WTC11 (cell line): ENCODE measurements around the gene CCDC34. TPM values are rescaled to one million over a fixed set of nuclear protein-coding genes. Genes with fewer than 3 reads are reported as not detected.

Experiments
- ATAC-seq: fragments of 200-7000 bp; cut with Tn5 transposase; 2 replicates; pipeline ENCODE4 v1.10.0; 2021; ENCODE audit warnings: mild to moderate bottlenecking, moderate library complexity
- CTCF ChIA-PET: fragments of 300-600 bp; sonication (Branson Sonifier 250); formaldehyde crosslinking; loops from one replicate; lab custom pipeline; 2021; ENCODE audit warnings: antibody characterized with exemption; lab: Charles Lee
- POLR2A ChIA-PET: fragments of 350-600 bp; sonication (Branson Sonifier 250); formaldehyde crosslinking; loops from one replicate; lab custom pipeline; 2021; ENCODE audit warnings: antibody characterized with exemption; lab: Charles Lee
- DNase-seq: peaks from one replicate; pipeline ENCODE4 v3.0.0; 2021; ENCODE audit warnings: low spot score
- H3K27ac Mint-ChIP-seq: 2 replicates; pipeline ENCODE4 v1.8.0; 2021; ENCODE audit warnings: mixed read lengths
- H3K27me3 Mint-ChIP-seq: 2 replicates; pipeline ENCODE4 v1.8.0; 2021; ENCODE audit warnings: low read depth, mild to moderate bottlenecking, moderate library complexity, mixed read lengths
- H3K36me3 Mint-ChIP-seq: 2 replicates; pipeline ENCODE4 v1.8.0; 2021; ENCODE audit warnings: mixed read lengths
- H3K4me1 Mint-ChIP-seq: 2 replicates; pipeline ENCODE4 v1.8.0; 2022; ENCODE audit warnings: mixed read lengths
- H3K4me3 Mint-ChIP-seq: 2 replicates; pipeline ENCODE4 v1.8.0; 2021; ENCODE audit warnings: mild to moderate bottlenecking, moderate library complexity, mixed read lengths
- H3K9me3 Mint-ChIP-seq: 2 replicates; pipeline ENCODE4 v1.8.0; 2021; ENCODE audit warnings: mixed read lengths
- FOXP1 ChIP-seq: sonication (generic); formaldehyde crosslinking; IDR thresholded peaks from 2 replicates; pipeline ENCODE4 v1.8.0; 2022; ENCODE audit warnings: missing genetic modification reagents, mild to moderate bottlenecking, moderate library complexity, borderline replicate concordance
- IRF2 ChIP-seq: sonication (generic); formaldehyde crosslinking; IDR thresholded peaks from 2 replicates; pipeline ENCODE4 v1.8.0; 2022; ENCODE audit warnings: low read depth, missing genetic modification reagents, borderline replicate concordance
- JUN ChIP-seq: sonication (generic); formaldehyde crosslinking; IDR thresholded peaks from 2 replicates; pipeline ENCODE4 v1.8.0; 2023; ENCODE audit warnings: mild to moderate bottlenecking, missing genetic modification reagents
- MLX ChIP-seq: sonication (generic); formaldehyde crosslinking; IDR thresholded peaks from 2 replicates; pipeline ENCODE4 v1.8.1; 2023; ENCODE audit warnings: mild to moderate bottlenecking, missing genetic modification reagents, moderate library complexity
- NFE2L1 ChIP-seq: sonication (generic); formaldehyde crosslinking; IDR thresholded peaks from 2 replicates; pipeline ENCODE4 v1.8.1; 2023; ENCODE audit warnings: missing genetic modification reagents
- NR2C2 ChIP-seq: sonication (generic); formaldehyde crosslinking; IDR thresholded peaks from 2 replicates; pipeline ENCODE4 v1.8.0; 2022; ENCODE audit warnings: mild to moderate bottlenecking, missing genetic modification reagents
- RELA ChIP-seq: sonication (generic); formaldehyde crosslinking; IDR thresholded peaks from 2 replicates; pipeline ENCODE4 v1.8.1; 2022; ENCODE audit warnings: missing genetic modification reagents, mild to moderate bottlenecking, borderline replicate concordance
- SMAD3 ChIP-seq: sonication (generic); formaldehyde crosslinking; IDR thresholded peaks from 2 replicates; pipeline ENCODE4 v1.8.0; 2022; ENCODE audit warnings: missing genetic modification reagents, mild to moderate bottlenecking, borderline replicate concordance
- SMAD4 ChIP-seq: sonication (generic); formaldehyde crosslinking; IDR thresholded peaks from 2 replicates; pipeline ENCODE4 v1.8.0; 2022; ENCODE audit warnings: mild to moderate bottlenecking, missing genetic modification reagents
- SP1 ChIP-seq: sonication (generic); formaldehyde crosslinking; conservative IDR thresholded peaks from 2 replicates; pipeline ENCODE4 v1.8.1; 2022; ENCODE audit warnings: missing genetic modification reagents
- TCF7 ChIP-seq: sonication (generic); formaldehyde crosslinking; IDR thresholded peaks from 2 replicates; pipeline ENCODE4 v1.8.0; 2022; ENCODE audit warnings: mild to moderate bottlenecking, low read depth, missing genetic modification reagents, moderate library complexity
- TEAD4 ChIP-seq: sonication (generic); formaldehyde crosslinking; IDR thresholded peaks from 2 replicates; pipeline ENCODE4 v1.8.0; 2022; ENCODE audit warnings: mild to moderate bottlenecking, missing genetic modification reagents
- USF2 ChIP-seq: sonication (generic); formaldehyde crosslinking; IDR thresholded peaks from 2 replicates; pipeline ENCODE4 v1.8.1; 2023; ENCODE audit warnings: mild to moderate bottlenecking, missing genetic modification reagents, moderate library complexity
- ZBTB43 ChIP-seq: sonication (generic); formaldehyde crosslinking; IDR thresholded peaks from 2 replicates; pipeline ENCODE4 v1.8.1; 2023; ENCODE audit warnings: mild to moderate bottlenecking, missing genetic modification reagents
- ZNF219 ChIP-seq: sonication (generic); formaldehyde crosslinking; IDR thresholded peaks from 2 replicates; pipeline ENCODE4 v1.8.0; 2023; ENCODE audit warnings: missing genetic modification reagents, mild to moderate bottlenecking, borderline replicate concordance
- ZNF263 ChIP-seq: sonication (generic); formaldehyde crosslinking; IDR thresholded peaks from 2 replicates; pipeline ENCODE4 v1.8.1; 2022; ENCODE audit warnings: low read depth, mild to moderate bottlenecking, moderate library complexity, missing genetic modification reagents
- total RNA-seq: library from RNA; stranded (reverse); gene quantifications from 3 replicates; pipeline ENCODE4 v1.2.3, GENCODE V29; 2021
- TF ChIP-seq, protein P1 (sequence below): sonication (generic); formaldehyde crosslinking; IDR thresholded peaks from 2 replicates; pipeline ENCODE4 v1.8.1; 2022; ENCODE audit warnings: low read depth, missing genetic modification reagents, borderline replicate concordance
- TF ChIP-seq, protein P2 (sequence below): sonication (generic); formaldehyde crosslinking; IDR thresholded peaks from 2 replicates; pipeline ENCODE4 v1.8.1; 2022; ENCODE audit warnings: mild to moderate bottlenecking, moderate library complexity, missing genetic modification reagents

Gene CCDC34
- total RNA-seq, 1 experiment from 2014 or later: 23.7 TPM

DNA sequence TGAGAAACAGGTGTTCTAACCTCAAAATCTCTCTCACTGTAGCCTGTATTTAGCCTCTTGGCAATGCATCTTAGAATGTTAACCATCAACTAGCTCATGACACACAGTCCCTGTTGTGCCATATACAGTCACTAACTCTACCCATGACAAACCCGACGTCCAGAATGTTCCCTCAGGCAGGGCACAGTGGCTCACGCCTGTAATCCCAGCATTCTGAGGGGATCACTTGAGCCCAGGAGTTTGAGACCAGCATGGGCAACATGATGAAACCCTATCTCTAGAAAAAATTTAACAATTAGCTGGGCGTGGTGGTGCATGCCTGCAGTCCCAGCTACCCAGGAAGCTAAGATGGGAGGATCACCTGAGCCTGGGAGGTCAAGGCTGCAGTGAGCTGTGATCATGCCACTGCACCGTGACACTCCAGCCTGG, 18.2 kb upstream of the CCDC34 start (continued):
- TF ChIP-seq USF2 (CRISPR knock-in tag) (no peak), SMAD3 (CRISPR knock-in tag) (no peak), RELA (no peak), MLX (CRISPR knock-in tag) (no peak), ZNF219 (no peak), TCF7 (CRISPR knock-in tag) (no peak), TEAD4 (no peak)
- TF ChIP-seq, protein P1, sequence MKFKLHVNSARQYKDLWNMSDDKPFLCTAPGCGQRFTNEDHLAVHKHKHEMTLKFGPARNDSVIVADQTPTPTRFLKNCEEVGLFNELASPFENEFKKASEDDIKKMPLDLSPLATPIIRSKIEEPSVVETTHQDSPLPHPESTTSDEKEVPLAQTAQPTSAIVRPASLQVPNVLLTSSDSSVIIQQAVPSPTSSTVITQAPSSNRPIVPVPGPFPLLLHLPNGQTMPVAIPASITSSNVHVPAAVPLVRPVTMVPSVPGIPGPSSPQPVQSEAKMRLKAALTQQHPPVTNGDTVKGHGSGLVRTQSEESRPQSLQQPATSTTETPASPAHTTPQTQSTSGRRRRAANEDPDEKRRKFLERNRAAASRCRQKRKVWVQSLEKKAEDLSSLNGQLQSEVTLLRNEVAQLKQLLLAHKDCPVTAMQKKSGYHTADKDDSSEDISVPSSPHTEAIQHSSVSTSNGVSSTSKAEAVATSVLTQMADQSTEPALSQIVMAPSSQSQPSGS (CRISPR knock-in tag): no peak

DNA sequence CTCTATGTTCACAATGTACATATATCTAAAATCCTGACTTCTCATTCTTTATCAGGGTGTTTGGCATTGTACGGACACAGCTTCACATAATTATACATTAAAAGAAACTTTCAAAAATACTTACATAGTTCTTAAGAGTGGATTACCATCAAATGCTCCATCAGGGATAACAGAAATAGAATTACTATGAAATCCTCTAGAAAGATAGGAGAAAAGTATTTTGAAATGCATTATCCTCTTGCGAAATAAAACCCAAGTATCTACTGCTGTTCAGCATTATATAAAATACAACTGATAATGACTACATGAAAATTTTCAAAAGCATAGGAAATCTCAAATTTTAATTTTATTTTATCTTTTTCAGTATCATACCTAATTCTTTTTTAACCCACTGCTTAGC, 17.8 kb upstream of the CCDC34 start:
- no peaks in the 10 kb centered on the region for H3K4me1 Mint-ChIP-seq
- peaks cover 47% of the 10 kb centered on the region for H3K36me3 Mint-ChIP-seq
- no peaks in the 10 kb centered on the region for H3K27me3 Mint-ChIP-seq
- ChIA-PET CTCF (interaction anchor here (0.6 kb wide), 1 partner anchor 9 kb away, joined by 3 read pairs; no protein-coding TSS in a partner anchor), POLR2A (no interaction called here)
- H3K4me3 Mint-ChIP-seq: no peak overlapping the region
- DNase-seq (no peak), ATAC-seq (no peak)
- H3K27ac Mint-ChIP-seq: no peak overlapping the region
- no peaks in the 10 kb centered on the region for H3K9me3 Mint-ChIP-seq
- TF ChIP-seq TEAD4 (no peak), ZNF263 (CRISPR knock-in tag) (no peak), SMAD4 (CRISPR knock-in tag) (no peak)
- TF ChIP-seq, protein P1 (CRISPR knock-in tag): no peak

DNA sequence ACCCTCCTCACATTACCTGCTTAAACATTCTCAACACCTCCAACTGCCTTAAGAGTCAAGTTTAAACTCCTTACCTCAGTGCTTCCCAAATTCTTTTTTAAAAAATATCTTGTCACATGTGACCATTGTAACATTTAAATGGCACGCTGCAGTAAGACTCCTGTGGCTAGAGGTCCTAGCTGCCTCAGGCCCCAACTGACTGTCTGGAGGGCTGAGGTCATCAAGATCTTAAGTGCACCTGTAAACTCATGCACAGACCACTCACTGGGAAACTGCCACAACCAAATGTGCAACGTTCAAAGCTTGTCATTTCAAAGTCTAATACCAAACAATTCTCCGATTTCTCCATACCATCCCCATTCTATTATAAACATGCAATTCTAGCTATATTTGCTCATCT, 16.4 kb upstream of the CCDC34 start:
- peaks cover 47% of the 10 kb centered on the region for H3K36me3 Mint-ChIP-seq

More for the DNA sequence above, 16.4 kb upstream of the CCDC34 start:
- ATAC-seq (no peak), DNase-seq (no peak)
- no peak for TF ChIP-seq JUN
- no peak for TF ChIP-seq ZBTB43
- TF ChIP-seq SP1: no peak
- TF ChIP-seq, protein P2, sequence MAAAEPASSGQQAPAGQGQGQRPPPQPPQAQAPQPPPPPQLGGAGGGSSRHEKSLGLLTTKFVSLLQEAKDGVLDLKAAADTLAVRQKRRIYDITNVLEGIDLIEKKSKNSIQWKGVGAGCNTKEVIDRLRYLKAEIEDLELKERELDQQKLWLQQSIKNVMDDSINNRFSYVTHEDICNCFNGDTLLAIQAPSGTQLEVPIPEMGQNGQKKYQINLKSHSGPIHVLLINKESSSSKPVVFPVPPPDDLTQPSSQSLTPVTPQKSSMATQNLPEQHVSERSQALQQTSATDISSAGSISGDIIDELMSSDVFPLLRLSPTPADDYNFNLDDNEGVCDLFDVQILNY (CRISPR knock-in tag): no peak
- TF ChIP-seq FOXP1 (CRISPR knock-in tag): no peak
- TF ChIP-seq NFE2L1: no peak
- no peak for TF ChIP-seq IRF2 (CRISPR knock-in tag)
- no peak for TF ChIP-seq NR2C2
- no peak for TF ChIP-seq SMAD4 (CRISPR knock-in tag)
- Mint-ChIP-seq H3K27me3 (no peaks in the 10 kb centered on the region), H3K4me3 (no peak overlapping the region), H3K4me1 (no peaks in the 10 kb centered on the region), H3K9me3 (no peaks in the 10 kb centered on the region), H3K27ac (no peak overlapping the region)
- POLR2A ChIA-PET: no interaction called here
- CTCF ChIA-PET: no interaction called here
